Globus pallidus (tissue), 1 donor: ENCODE measurements around the gene SDR39U1.

Source experiments
- DNase-seq: peaks from one replicate; pipeline ENCODE4 v3.0.0-alpha.2; 2015; ENCODE audit warnings: low spot score

The SDR39U1 gene

DNA sequence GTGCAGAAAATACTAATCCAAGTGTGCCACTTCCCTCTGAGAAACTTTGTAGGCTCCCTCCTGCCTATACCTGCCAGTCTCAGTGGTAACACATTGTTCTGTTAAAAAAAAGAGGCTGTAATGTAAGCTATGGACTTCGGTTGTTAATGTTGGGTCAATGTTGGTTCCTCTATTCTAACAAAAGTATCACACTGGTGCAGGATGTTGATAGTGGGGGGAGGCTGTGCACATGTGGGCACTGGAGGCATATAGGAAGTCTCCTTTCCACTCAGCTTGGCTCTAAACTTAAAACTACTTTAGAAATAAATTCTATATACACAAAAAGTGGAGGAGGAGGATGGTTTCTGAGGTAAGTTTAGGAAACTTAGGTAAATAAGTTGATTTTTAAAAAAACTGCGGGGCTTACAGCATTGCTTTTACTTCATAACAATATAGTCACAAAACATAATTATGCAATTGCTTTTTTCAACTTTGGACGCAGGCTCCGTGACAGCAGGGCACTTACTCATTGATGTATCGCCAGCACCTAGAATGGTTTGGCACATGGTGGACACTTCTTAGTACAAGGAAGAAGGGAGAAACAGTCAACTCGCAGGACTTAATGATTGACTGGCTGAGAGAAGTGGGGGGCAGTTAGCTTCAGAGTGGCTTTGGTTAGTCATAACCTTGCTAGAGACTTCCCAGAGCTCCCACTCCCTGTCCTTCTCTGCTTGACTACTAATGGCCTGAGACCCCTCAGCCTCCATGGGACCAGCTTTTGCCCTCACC is 51.7 kb downstream of the SDR39U1 start:
- DNase-seq = no peak
